ENCODE results near the gene RAE1.

The RAE1 gene

GRCh38 chr20:57401565-57401918 lies 50.5 kb downstream of the RAE1 start:
- no peak for DNase-seq

- DNase-seq = no peak
Observed at GRCh38 chr20:57402206-57403125, 51.4 kb downstream of the RAE1 start.

- DNase-seq = no peak
Observed at GRCh38 chr20:57403216-57403615, 52.2 kb downstream of the RAE1 start.

GRCh38 chr20:57404006-57404405 lies 53.0 kb downstream of the RAE1 start:
- DNase-seq = no peak

GRCh38 chr20:57404419-57405072 lies 53.5 kb downstream of the RAE1 start:
- no peak for DNase-seq

GRCh38 chr20:57405236-57406016 lies 54.4 kb downstream of the RAE1 start:
- DNase-seq = no peak

GRCh38 chr20:57407541-57407956 lies 56.5 kb downstream of the RAE1 start:
- DNase-seq = no peak

- no peak for DNase-seq
Observed at GRCh38 chr20:57408131-57408530, 57.1 kb downstream of the RAE1 start.

GRCh38 chr20:57408536-57409233 lies 57.6 kb downstream of the RAE1 start:
- no peak for DNase-seq

- no peak for DNase-seq
Observed at GRCh38 chr20:57409316-57409671, 58.2 kb downstream of the RAE1 start.

GRCh38 chr20:57409672-57410397 lies 58.8 kb downstream of the RAE1 start:
- no peak for DNase-seq

GRCh38 chr20:57410398-57410920 lies 59.4 kb downstream of the RAE1 start:
- no peak for DNase-seq

GRCh38 chr20:57410924-57411323 lies 59.9 kb downstream of the RAE1 start:
- no peak for DNase-seq

- DNase-seq = no peak
Observed at GRCh38 chr20:57411406-57412283, 60.6 kb downstream of the RAE1 start.

GRCh38 chr20:57412347-57413029 lies 61.4 kb downstream of the RAE1 start:
- no peak for DNase-seq

GRCh38 chr20:57413986-57414385 lies 62.9 kb downstream of the RAE1 start:
- no peak for DNase-seq

- no peak for DNase-seq
Observed at GRCh38 chr20:57414867-57415592, 64.0 kb downstream of the RAE1 start.

- DNase-seq = no peak
Observed at GRCh38 chr20:57415771-57416170, 64.7 kb downstream of the RAE1 start.

- DNase-seq = no peak
Observed at GRCh38 chr20:57416296-57417022, 65.4 kb downstream of the RAE1 start.

Measured in femur (tissue), 1 donor.